Bronchus fibroblast of lung (primary cell): ENCODE data around the gene BLOC1S1. TPM values are rescaled to one million over a fixed set of nuclear protein-coding genes. Genes with fewer than 3 reads are reported as not detected.

Experiments used
- total RNA-seq: library from RNA; depleted of rRNA; stranded (reverse); fragments of >200 nt; gene quantifications from 2 replicates; pipeline ENCODE4 v1.2.3, GENCODE V29; 2015

Gene BLOC1S1
- total RNA-seq: 233 TPM in 2 replicates

DNA sequence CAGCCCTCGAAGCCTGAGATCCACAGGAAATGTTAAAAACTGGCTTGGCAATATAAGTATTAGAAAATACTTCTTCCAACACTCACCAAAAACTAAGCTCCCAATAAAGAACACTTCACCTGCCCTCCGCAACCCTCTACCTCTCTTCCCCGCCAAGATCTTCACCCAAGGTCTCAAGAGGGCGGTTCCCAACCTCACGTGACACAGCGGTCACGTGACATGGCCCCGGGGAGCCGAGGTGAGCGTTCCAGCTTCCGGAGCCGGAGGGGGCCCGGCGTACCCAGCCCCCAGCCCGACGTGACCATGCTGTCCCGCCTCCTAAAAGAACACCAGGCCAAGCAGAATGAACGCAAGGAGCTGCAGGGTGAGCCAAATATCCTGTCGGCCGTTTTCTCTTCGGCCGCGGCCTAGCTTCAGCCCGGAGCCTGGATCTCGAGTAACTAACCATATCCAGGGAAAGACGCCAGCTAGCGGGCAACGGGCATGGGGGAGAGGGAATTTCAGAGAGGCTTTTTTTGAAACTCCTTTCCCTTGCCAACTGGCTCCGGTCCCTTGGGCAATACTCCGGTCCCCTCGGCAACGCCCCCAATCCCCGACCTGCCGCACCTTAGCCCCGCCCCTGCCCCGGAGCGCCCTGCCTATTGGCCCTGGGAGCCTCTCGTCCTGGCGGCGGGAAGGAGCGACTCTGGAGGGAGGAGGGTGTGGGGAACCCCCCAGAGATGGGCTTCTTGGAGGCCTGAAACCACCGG, at the start of gene BLOC1S1:
Gene BLOC1S1, plus strand, starts transcription at position 214 of the 749 bp plus-strand sequence. Its CDS starts 6 bp downstream, at position 220.

DNA sequence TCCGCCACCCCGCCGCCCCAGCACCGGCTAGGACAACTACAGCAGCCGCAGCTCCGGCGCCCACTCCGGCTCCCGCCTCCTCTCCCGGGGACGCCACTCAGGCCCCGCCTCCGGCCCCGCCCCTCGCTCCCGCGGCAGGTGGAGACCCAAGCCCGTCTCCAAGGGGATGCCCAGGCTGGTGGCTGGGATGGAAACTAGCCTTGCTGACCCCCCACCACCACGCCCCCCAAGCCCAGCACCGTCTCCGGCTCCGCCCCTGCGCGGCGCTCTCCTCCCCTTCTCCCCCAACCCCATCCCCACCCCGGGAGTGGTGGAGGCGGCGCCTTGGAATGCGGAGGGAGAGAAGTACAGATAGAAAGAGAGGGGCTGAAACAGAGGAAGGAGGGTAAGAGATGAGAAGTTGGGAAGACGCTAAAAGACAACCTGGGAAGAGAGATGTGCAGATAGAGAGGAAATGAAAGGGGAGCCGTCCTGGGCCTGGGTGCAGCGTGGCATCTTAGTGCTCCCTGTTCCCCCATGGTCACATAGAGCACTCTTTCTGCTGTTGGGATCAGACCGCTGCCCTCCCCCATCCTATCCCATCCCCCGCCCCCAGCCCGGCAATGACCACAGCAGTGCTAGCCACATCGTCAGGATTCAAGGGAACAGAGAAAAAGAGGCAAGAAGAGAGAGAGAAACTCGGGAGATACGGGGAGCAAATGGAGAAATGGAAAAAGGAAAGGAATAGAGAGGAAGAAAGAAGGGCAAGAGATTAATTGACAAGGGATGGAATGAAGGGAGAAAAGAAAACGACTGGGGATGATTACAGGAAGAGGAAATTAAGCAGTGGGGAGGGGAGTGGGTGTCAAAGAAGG, 7.8 kb upstream of the BLOC1S1 start, which contains the start of gene ITGA7:
Gene ITGA7, minus strand, starts transcription at position 64 of the 854 bp plus-strand sequence. CDS start 222 bp downstream, outside the sequence.

DNA sequence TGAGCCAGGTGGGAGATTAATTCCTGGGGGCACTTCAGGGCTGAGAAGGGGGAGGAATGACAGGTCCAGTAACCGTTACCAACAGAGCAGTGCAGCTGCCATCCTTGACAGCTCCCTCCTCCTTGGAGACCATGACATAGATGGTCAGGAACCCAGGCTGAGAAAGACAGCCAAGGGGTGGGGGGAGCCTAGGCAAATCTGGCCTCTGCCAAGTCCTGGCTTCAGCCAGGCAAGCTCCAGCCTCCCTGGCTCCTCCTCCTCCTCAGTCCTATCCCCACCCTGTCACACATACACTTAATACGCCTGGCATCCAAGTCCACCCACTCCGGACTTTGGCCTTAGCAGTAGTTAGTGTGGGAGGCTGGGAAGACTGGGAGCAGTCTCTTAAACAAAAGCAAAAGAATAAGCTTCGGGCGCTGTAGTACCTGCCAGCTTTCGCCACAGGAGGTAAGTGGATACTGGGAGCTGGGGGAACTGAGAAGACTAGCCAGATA, 4.3 kb downstream of the BLOC1S1 start, which contains the start of gene RDH5:
Gene RDH5, plus strand, starts transcription at position 323 of the 494 bp plus-strand sequence. CDS start 792 bp downstream, outside the sequence.

DNA sequence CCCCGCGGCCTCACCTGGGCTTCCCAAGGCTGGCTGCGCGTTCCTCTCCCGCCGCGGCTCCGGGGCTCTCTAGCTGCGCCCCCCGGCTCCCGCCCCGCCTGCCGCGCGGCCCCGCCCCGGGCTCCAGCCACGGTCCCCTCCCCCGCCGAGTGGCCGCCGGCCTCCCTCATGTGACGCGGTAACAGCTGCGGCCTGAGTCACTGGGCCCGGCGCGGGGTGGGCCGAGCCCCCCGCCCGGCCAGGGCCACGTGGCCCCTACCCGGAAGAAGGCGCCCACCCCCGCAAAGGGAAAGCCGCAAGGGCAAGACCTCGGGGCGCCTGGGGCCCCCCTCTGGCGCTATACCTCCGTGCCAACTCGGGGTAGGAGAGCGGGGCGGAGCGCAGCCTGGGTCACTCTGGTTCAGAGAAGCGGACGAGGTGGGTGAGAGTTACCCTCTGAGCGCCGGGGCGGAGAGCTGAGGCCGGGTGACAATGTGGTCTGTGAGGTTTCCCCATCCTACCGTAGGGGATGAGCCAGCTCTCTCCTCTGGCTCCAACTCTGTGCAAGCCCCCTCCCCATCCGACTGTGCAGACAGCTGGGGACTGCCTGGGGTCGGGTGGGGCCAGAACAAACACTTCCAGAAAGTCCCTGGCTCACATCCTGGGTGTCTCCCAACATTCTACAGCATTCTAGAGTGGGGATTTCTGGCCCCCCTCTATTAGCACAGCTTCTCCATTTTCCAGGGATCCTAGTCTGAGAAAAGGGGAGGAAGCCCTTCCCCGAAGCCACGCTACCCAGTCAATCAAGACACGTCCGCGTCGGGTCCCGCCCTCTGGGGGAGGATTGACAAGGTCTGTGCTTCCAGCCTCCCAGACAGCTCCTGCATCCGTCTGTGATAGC, 13.3 kb downstream of the BLOC1S1 start, which contains the start of gene CD63:
Gene CD63, minus strand, starts transcription at position 71 of the 880 bp plus-strand sequence. CDS start 668 bp downstream, outside the sequence.

DNA sequence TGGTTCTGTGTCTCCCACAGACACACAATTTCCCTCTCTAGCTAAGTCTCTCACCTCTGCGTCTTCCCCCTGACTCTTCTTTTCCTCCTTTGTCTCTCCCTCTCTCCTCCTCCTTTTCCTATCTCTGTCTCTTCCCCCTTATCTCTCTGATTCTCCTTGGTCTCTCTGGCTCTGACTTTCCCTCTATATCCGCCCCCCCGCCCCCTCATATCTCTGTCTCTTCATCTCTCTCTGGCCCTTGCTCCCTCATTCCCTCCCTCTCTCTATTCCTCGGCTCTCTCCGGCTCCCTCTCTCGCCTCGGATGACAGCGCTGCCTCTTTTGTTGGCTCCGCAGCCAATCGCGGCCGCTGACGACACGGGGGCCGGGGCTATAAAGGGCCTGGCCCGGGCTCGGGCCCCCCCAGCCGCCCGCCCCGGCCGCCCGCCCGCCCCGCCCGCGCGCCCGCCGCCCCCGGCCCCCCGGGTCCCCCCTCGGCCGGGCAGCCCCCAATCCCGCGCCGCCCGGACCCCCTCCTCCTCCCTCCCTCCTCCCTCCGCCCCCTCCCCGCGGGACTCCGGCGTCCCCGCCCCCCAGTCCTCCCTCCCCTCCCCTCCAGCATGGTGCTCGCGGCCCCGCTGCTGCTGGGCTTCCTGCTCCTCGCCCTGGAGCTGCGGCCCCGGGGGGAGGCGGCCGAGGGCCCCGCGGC, 27.0 kb downstream of the BLOC1S1 start, which contains the start of gene GDF11:
Gene GDF11, plus strand, starts transcription at position 404 of the 687 bp plus-strand sequence. Its CDS starts 195 bp downstream, at position 599.

Other genes with a start within 250 kb of the BLOC1S1 start
- gene OR6C70, start 245.9 kb upstream of the BLOC1S1 start, total RNA-seq: not detected in 2 replicates
- not detected in 2 replicates for gene OR6C68, start 223.7 kb upstream of the BLOC1S1 start, total RNA-seq
- gene OR6C4, start 166.4 kb upstream of the BLOC1S1 start, total RNA-seq: not detected in 2 replicates
- not detected in 2 replicates for gene OR2AP1, start 143.6 kb upstream of the BLOC1S1 start, total RNA-seq
- not detected in 2 replicates for gene OR10P1, start 79.2 kb upstream of the BLOC1S1 start, total RNA-seq
- gene ITGA7, start 8.1 kb upstream of the BLOC1S1 start, total RNA-seq: 2.9 and 3.6 TPM in 2 replicates
- 9.8 and 12.3 TPM in 2 replicates for gene RDH5, start 4.3 kb downstream of the BLOC1S1 start, total RNA-seq
- gene CD63, start 13.0 kb downstream of the BLOC1S1 start, total RNA-seq: 823 and 907 TPM in 2 replicates
- 10.9 and 14.3 TPM in 2 replicates for gene GDF11, start 27.1 kb downstream of the BLOC1S1 start, total RNA-seq
- gene SARNP, start 101.7 kb downstream of the BLOC1S1 start, total RNA-seq: 88.3 and 122 TPM in 2 replicates
- gene ORMDL2, start 102.0 kb downstream of the BLOC1S1 start, total RNA-seq: 29.1 and 31.1 TPM in 2 replicates
- gene DNAJC14, start 113.5 kb downstream of the BLOC1S1 start, total RNA-seq: 39.7 and 41.9 TPM in 2 replicates
- 12.4 and 12.6 TPM in 2 replicates for gene MMP19, start 126.9 kb downstream of the BLOC1S1 start, total RNA-seq
- 43.4 and 47.9 TPM in 2 replicates for gene PYM1, start 211.8 kb downstream of the BLOC1S1 start, total RNA-seq
- 31.1 and 33.3 TPM in 2 replicates for gene DGKA, start 215.1 kb downstream of the BLOC1S1 start, total RNA-seq
- 0.89 and 1.0 TPM in 2 replicates for gene PMEL, start 250.0 kb downstream of the BLOC1S1 start, total RNA-seq